A673 (cell line): ENCODE measurements around the gene PDIA4.

ENCODE experiments used
- CTCF ChIP-seq: fragments of 300-800, 200-600 bp; sonication (generic); conservative IDR thresholded peaks from 2 replicates; pipeline ENCODE4 v1.5.1; 2017; ENCODE audit warnings: low read depth, mild to moderate bottlenecking, antibody characterized with exemption, low read length, moderate library complexity, mixed read lengths
- EZH2 ChIP-seq: fragments of 200-600 bp; sonication (generic); IDR thresholded peaks from 2 replicates; pipeline ENCODE4 v1.6.1; 2017; ENCODE audit warnings: borderline replicate concordance, low read depth, mild to moderate bottlenecking, mixed read lengths, antibody characterized with exemption, low read length; ENCODE audit not compliant: poor library complexity, severe bottlenecking

GRCh38 chr7:149005427-149006344, 22.6 kb downstream of the PDIA4 start:
- TF ChIP-seq CTCF (peak; percentile 90), EZH2 (no peak)
